ENCODE data around the gene PAPPA2. TPM values are rescaled to one million over a fixed set of nuclear protein-coding genes. Genes with fewer than 3 reads are reported as not detected.
"Not testable (repeated sequence)": the region's sequence is repeated elsewhere in the genome, so short reads cannot be mapped to it uniquely, and the experiment has no call there.

PAPPA2 gene
- total and polyA plus RNA-seq, 2 donors from 2014 or later = 4.9 to 93.5 TPM

DNA sequence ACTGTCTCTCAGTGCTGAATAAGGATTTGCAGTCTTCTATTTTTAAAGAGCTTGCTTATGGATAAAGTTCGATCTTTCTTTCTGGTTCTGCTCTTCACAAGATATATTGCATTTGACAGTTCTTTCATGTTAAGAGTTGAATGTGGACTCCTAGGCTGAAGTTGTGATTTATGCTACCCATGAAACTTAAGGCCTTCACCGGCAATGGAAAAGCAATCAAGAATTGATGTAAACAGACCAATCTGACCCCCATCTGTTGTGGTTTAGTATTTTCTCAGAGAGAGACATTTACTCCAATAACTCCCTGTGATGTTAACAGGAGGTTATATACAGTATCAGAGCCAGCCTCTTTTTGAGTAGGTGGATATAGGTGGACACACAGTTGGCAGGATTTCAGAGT lies 165.8 kb downstream of the PAPPA2 start:
- FAIRE-seq (no peak), DNase-seq (peak in 3 of 5 donors; percentile 51 to 88 (median 82))
- no peaks in the 10 kb centered on the region for H3K4me1 ChIP-seq (ENCODE audit: control insufficient read depth in 2 of 3, insufficient read depth in 2 of 3, low read depth in 1 of 3, low read length in 3 of 3)
- TF ChIP-seq, protein P1, sequence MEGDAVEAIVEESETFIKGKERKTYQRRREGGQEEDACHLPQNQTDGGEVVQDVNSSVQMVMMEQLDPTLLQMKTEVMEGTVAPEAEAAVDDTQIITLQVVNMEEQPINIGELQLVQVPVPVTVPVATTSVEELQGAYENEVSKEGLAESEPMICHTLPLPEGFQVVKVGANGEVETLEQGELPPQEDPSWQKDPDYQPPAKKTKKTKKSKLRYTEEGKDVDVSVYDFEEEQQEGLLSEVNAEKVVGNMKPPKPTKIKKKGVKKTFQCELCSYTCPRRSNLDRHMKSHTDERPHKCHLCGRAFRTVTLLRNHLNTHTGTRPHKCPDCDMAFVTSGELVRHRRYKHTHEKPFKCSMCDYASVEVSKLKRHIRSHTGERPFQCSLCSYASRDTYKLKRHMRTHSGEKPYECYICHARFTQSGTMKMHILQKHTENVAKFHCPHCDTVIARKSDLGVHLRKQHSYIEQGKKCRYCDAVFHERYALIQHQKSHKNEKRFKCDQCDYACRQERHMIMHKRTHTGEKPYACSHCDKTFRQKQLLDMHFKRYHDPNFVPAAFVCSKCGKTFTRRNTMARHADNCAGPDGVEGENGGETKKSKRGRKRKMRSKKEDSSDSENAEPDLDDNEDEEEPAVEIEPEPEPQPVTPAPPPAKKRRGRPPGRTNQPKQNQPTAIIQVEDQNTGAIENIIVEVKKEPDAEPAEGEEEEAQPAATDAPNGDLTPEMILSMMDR (IDR thresholded peaks at IDR 0.05; ENCODE audit: borderline replicate concordance, extremely low read depth, insufficient read depth) = no peak
- H3K36me3 ChIP-seq (ENCODE audit: control insufficient read depth in 2 of 3, insufficient read depth in 3 of 3, low read length in 3 of 3) = no peaks in the 10 kb centered on the region
- no peak overlapping the region for H3K4me3 ChIP-seq (ENCODE audit: low read length in 3 of 3)
- no peak overlapping the region for H3K27ac ChIP-seq (ENCODE audit: low read depth in 2 of 2, low read length in 2 of 2)
- H3K9me3 ChIP-seq (ENCODE audit: control insufficient read depth in 2 of 3, insufficient read depth in 1 of 3, low read length in 3 of 3) = no peaks in the 10 kb centered on the region
- no peaks in the 10 kb centered on the region for H3K27me3 ChIP-seq (ENCODE audit: control insufficient read depth, insufficient read depth, low read length)
- intact Hi-C loops (cut with DNase I) = no loop called here
- H3K9ac ChIP-seq (ENCODE audit: low read length in 3 of 3) = no peak overlapping the region

DNA sequence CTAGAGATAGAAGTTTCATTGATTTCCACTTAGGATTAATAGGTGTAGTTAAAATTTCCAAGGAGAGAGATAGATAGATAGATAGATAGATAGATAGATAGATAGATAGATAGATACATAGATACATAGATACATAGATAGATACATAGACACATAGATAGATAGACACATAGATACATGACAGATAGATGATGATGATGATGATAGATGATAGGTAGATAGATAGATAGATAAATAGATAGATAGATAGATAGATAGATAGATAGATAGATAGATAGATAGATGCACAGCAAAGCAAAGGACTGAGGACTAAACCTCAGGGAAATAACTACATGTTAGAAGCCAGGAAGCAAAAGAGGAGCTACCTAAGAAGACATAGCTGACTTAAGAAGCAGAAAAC lies 171.8 kb downstream of the PAPPA2 start:
- H3K4me3 ChIP-seq (ENCODE audit: low read length in 3 of 3); FAIRE-seq; H3K9me3 ChIP-seq (ENCODE audit: control insufficient read depth in 2 of 3, insufficient read depth in 1 of 3, low read length in 3 of 3); H3K27me3 ChIP-seq (ENCODE audit: control insufficient read depth, insufficient read depth, low read length); H3K27ac ChIP-seq (ENCODE audit: low read depth in 2 of 2, low read length in 2 of 2); H3K36me3 ChIP-seq (ENCODE audit: control insufficient read depth in 2 of 3, insufficient read depth in 3 of 3, low read length in 3 of 3); H3K9ac ChIP-seq (ENCODE audit: low read length in 3 of 3); H3K4me1 ChIP-seq (ENCODE audit: control insufficient read depth in 2 of 3, insufficient read depth in 2 of 3, low read depth in 1 of 3, low read length in 3 of 3); DNase-seq; intact Hi-C loops (cut with DNase I): not testable (repeated sequence)

DNA sequence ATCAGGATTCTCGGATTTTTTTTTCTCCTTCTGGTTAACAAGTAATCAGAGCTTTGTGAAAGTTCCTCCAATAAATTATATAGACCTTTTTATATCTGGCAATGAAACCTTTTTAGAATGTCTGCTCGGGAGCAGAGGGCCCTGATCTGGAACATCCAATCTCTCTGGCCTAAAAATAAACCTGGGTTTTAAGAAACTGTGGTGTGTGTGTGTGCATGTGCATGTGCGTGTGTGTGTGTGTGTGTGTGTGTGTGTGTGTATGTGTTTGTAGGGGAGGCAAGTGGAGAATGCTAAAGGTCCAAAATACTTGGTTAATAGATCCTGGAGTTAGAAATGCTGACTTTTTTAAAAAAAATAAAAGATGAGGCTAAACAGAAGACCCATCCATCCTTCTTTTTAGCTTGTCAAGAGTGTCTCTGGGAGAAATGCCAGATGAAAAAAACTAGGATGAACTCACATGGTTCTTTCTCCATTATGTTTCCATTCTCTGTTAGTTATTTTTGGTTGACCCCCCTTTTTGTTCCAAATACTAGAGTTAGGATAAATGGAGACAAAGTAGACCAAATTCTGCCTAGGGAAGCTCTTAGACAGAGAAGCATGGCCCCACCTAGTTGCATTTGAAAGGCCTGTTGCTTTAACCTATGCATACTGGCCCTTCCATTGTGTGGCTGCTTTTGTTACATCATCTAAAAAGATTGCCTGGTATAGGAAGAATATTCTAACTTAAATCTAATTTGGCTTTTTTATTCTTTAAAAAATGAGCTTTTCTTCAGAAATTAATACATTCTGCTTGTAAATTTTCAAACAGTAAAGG lies 175.9 kb downstream of the PAPPA2 start:
- Histone ChIP-seq H3K36me3 (ENCODE audit: control insufficient read depth in 2 of 3, insufficient read depth in 3 of 3, low read length in 3 of 3) (no peaks in the 10 kb centered on the region), H3K4me3 (ENCODE audit: low read length in 3 of 3) (no peak overlapping the region), H3K9ac (ENCODE audit: low read length in 3 of 3) (no peak overlapping the region), H3K9me3 (ENCODE audit: control insufficient read depth in 2 of 3, insufficient read depth in 1 of 3, low read length in 3 of 3) (no peaks in the 10 kb centered on the region), H3K4me1 (ENCODE audit: control insufficient read depth in 2 of 3, insufficient read depth in 2 of 3, low read depth in 1 of 3, low read length in 3 of 3) (no peaks in the 10 kb centered on the region), H3K27ac (ENCODE audit: low read depth in 2 of 2, low read length in 2 of 2) (no peak overlapping the region), H3K27me3 (ENCODE audit: control insufficient read depth, insufficient read depth, low read length) (no peaks in the 10 kb centered on the region)
- FAIRE-seq (no peak), DNase-seq (peak in 2 of 5 donors; percentile 12 to 13)
- TF ChIP-seq, protein P1 (IDR thresholded peaks at IDR 0.05; ENCODE audit: borderline replicate concordance, extremely low read depth, insufficient read depth) = no peak
- intact Hi-C loops (cut with DNase I) = no loop called here

DNA sequence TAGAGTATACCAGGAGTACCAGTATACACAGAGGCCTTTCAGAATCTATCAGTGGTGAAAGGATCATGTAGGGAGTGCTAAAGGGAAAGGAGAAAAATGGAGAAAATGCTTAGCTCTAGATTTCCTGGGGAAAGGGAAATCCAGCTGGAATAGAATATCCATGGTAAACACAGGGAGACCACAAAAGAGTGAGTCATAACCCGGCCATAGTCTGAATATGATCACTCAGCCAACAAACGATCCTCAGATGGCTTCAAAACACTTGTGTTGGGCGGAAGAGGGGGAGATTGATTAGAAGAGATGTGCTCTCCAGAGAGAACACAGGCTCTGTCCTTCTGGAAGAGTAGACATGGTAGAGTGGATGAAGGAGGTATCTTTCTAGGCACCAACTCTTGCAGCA lies 180.6 kb downstream of the PAPPA2 start:
- no peak for DNase-seq
- Histone ChIP-seq H3K4me3 (ENCODE audit: low read length in 3 of 3) (no peak overlapping the region), H3K4me1 (ENCODE audit: control insufficient read depth in 2 of 3, insufficient read depth in 2 of 3, low read depth in 1 of 3, low read length in 3 of 3) (no peaks in the 10 kb centered on the region), H3K27ac (ENCODE audit: low read depth in 2 of 2, low read length in 2 of 2) (no peak overlapping the region), H3K9ac (ENCODE audit: low read length in 3 of 3) (no peak overlapping the region), H3K27me3 (ENCODE audit: control insufficient read depth, insufficient read depth, low read length) (no peaks in the 10 kb centered on the region), H3K36me3 (ENCODE audit: control insufficient read depth in 2 of 3, insufficient read depth in 3 of 3, low read length in 3 of 3) (no peaks in the 10 kb centered on the region), H3K9me3 (ENCODE audit: control insufficient read depth in 2 of 3, insufficient read depth in 1 of 3, low read length in 3 of 3) (peaks cover 0 to 4% (median 0%) of the 10 kb centered on the region in 3 donors)
- intact Hi-C loops (cut with DNase I) = no loop called here
- TF ChIP-seq, protein P1 (IDR thresholded peaks at IDR 0.05; ENCODE audit: borderline replicate concordance, extremely low read depth, insufficient read depth) = no peak
- FAIRE-seq = no peak

Measured in kidney (tissue), 14 donors.